Esophagus squamous epithelium (tissue), 5 donors: ENCODE results near the gene GOLGA2. TPM values are rescaled to one million over a fixed set of nuclear protein-coding genes. Genes with fewer than 3 reads are reported as not detected.

Experiments used
- DNase-seq: peaks from one replicate; lab custom pipeline; 2025; lab: John Stamatoyannopoulos, UW
- H3K27ac ChIP-seq, 4 donors: fragments of 200-600 bp; sonication (generic); one replicate each; pipeline ENCODE4 v1.5.1; 2016 to 2019; ENCODE audit warnings: mild to moderate bottlenecking in 1 of 4
- H3K27me3 ChIP-seq, 4 donors: fragments of 200-600 bp; sonication (generic); 1 replicate in 3 of 4; 2 replicates in 1 of 4; pipeline versions ENCODE4 v1.5.1 to v1.6.0; 2017 to 2021; ENCODE audit warnings: antibody characterized with exemption in 1 of 4
- H3K36me3 ChIP-seq, 3 donors: fragments of 200-600 bp; sonication (generic); one replicate each; pipeline ENCODE4 v1.5.1; 2016 to 2019
- H3K4me1 ChIP-seq, 3 donors: fragments of 200-600 bp; sonication (generic); one replicate each; pipeline ENCODE4 v1.5.1; 2017 to 2019
- H3K4me3 ChIP-seq, 4 donors: fragments of 200-600 bp; sonication (generic); 1 replicate in 3 of 4; 2 replicates in 1 of 4; pipeline ENCODE4 v1.5.1; 2016 to 2019; ENCODE audit warnings: mild to moderate bottlenecking in 2 of 4, moderate library complexity in 1 of 4
- H3K9me3 ChIP-seq, 3 donors: fragments of 200-600 bp; sonication (generic); one replicate each; pipeline ENCODE4 v1.5.1; 2016 to 2019
- POLR2A ChIP-seq, 4 donors: fragments of 450-650 bp; IDR thresholded peaks; one replicate each; pipeline ENCODE4 v1.6.1; 2017; ENCODE audit warnings: antibody characterized with exemption in 4 of 4, mild to moderate bottlenecking in 4 of 4, moderate library complexity in 3 of 4
- WGBS, 2 donors: methylation state at CpG; one replicate each; pipeline ENCODE4 v1.1.5; 2018; 5-methylcytosine and 5-hydroxymethylcytosine counted together
- intact Hi-C: fragments of 100-400 bp; cut with DNase I; formaldehyde crosslinking; loops from one replicate; pipeline ENCODE4 v1.15.0; 2022
- total RNA-seq, 4 donors: library from RNA; depleted of rRNA; stranded (reverse); fragments of >200 nt; gene quantifications; one replicate each; pipeline ENCODE4 v1.1.0, GENCODE V29; 2016
- TF ChIP-seq, protein P1 (sequence below), 6 experiments: fragments of 450-650 bp in 4 of 6; fragments of 200-600 bp in 2 of 6; sonication (generic) in 2 of 6; IDR thresholded peaks; one replicate each; pipeline ENCODE4 v1.5.1; 2016 to 2019; ENCODE audit warnings: antibody characterized with exemption in 6 of 6, mild to moderate bottlenecking in 4 of 6, moderate library complexity in 4 of 6
- donor health status: DM: yes; HTN: yes; CAD: no.

The GOLGA2 gene
- total RNA-seq, 4 donors from 2014 or later: 76.1 to 92.0 (median 89.2) TPM

DNA sequence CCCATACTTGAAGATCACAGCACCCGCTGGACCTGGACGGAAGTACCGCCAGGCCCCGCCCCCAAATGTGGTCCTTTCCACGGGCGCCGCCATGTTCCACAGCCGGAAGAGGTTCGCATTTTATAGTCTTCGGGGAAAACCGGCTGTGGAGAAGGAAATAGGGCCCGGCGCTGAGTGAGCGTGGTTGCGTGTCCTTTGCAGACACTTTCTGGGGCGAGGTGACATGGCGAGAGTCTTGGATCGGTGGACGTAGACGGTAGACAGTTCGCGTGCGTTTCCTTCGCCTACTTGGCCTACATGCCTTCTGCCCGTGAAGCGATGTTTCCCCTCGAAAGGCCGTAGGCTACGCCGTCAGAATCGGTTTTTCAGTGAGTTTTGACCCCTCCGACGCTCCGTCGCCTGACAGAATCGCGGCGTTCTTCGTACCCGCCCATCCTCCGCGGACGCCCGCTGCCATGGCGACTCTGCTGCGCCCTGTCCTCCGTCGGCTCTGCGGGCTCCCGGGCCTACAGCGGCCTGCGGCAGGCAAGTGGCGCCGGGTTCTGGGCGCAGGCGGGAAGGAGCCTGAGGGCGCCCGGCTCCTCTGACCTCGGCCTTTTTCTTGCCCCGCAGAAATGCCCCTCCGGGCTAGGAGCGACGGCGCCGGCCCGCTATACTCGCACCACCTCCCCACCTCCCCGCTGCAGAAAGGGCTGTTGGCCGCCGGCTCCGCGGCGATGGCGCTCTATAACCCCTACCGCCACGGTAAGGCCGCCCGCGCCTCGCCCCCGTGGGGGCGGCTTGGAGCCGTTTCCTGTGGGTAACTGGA lies 46.8 kb upstream of the GOLGA2 start, which contains the start of the genes COQ4 and TRUB2:
Gene COQ4 (plus strand): TSS at position 436 of the 808 bp plus-strand sequence. CDS start 20 bp downstream, at position 456.
Gene TRUB2 (minus strand): TSS at position 44 of the 808 bp plus-strand sequence. CDS start 39 bp downstream, at position 5.
- intact Hi-C loops: no loop called here
- Histone ChIP-seq H3K9me3 (no peaks in the 10 kb centered on the region), H3K4me1 (peaks cover 18 to 50% (median 35%) of the 10 kb centered on the region in 3 donors), H3K4me3 (peak within 1 kb of the TSS; percentile 73 to 94 (median 89)), H3K27ac (peak within 1 kb of the TSS; percentile 84 to 97 (median 96)), H3K36me3 (peaks cover 3 to 60% (median 5%) of the 10 kb centered on the region in 3 donors), H3K27me3 (no peaks in the 10 kb centered on the region)
- 0 to 1% methylated on average over 20 to 65 of the region's 83 CpGs for WGBS, 2 donors
- TF ChIP-seq POLR2A (IDR thresholded peaks at IDR 0.05): peak in 1 of 4 donors; percentile 26
- TF ChIP-seq, protein P1, sequence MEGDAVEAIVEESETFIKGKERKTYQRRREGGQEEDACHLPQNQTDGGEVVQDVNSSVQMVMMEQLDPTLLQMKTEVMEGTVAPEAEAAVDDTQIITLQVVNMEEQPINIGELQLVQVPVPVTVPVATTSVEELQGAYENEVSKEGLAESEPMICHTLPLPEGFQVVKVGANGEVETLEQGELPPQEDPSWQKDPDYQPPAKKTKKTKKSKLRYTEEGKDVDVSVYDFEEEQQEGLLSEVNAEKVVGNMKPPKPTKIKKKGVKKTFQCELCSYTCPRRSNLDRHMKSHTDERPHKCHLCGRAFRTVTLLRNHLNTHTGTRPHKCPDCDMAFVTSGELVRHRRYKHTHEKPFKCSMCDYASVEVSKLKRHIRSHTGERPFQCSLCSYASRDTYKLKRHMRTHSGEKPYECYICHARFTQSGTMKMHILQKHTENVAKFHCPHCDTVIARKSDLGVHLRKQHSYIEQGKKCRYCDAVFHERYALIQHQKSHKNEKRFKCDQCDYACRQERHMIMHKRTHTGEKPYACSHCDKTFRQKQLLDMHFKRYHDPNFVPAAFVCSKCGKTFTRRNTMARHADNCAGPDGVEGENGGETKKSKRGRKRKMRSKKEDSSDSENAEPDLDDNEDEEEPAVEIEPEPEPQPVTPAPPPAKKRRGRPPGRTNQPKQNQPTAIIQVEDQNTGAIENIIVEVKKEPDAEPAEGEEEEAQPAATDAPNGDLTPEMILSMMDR (IDR thresholded peaks at IDR 0.05): peak in 1 of 6 experiments; percentile 13
- DNase-seq: peak; percentile 60

DNA sequence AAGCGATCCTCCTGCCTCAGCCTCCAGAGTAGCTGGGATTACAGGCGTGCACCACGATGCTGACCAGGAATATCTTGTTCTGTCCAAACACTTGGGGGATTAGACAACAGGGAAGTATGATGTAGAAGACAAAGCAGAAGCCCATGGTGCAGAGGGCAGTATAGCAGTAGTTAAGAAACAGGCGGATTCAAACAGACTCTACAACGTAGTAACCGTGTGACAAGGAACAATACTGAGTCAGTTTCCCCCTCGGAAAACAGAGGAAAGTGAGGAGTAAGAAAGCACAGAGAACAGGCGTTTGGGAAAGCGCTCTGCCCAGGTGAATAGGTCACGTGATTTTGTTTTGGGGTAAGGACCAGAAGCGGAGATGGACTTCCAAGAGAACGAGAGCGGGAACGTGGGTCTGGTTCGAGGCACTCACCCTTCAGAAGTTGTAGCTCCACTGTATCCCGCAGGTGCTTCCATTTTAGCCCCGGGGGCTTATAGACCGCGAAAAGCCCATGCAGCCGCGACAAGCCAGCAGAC lies 46.1 kb upstream of the GOLGA2 start:
- peak overlapping the region; percentile 84 to 97 (median 96) for H3K27ac ChIP-seq
- no peak for DNase-seq
- H3K4me3 ChIP-seq: peak overlapping the region; percentile 73 to 94 (median 89)
- WGBS, 2 donors: 1 to 3% methylated on average over 14 to 18 of the region's 21 CpGs
- no peaks in the 10 kb centered on the region for H3K27me3 ChIP-seq
- intact Hi-C loops: no loop called here
- TF ChIP-seq, protein P1 (IDR thresholded peaks at IDR 0.05): no peak
- no peak for TF ChIP-seq POLR2A (IDR thresholded peaks at IDR 0.05)
- peaks cover 18 to 56% (median 35%) of the 10 kb centered on the region in 3 donors for H3K4me1 ChIP-seq
- H3K36me3 ChIP-seq: peaks cover 2 to 60% (median 5%) of the 10 kb centered on the region in 3 donors
- no peaks in the 10 kb centered on the region for H3K9me3 ChIP-seq

DNA sequence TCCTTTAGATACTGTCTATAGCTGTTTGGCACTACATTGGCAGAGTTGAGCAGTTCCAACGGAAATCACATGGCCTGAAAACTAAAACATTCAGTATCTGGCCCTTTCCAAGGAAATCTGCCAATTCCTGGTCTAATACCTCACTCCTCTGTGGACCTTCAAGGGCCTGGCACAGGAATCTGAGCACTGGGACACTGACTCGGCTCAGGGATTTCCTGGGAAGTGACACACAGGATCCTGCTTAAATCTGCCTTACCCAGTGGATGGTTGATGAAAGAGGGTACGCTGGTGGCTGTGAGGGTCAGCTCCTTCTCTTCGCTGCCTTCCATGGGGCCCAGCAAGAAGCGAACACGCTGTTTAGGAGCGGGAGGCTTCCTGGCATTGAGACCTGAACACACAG lies 45.5 kb upstream of the GOLGA2 start:
- H3K27ac ChIP-seq: peak overlapping the region in 3 of 4 donors; percentile 84 to 97 (median 95)
- peaks cover 18 to 54% (median 35%) of the 10 kb centered on the region in 3 donors for H3K4me1 ChIP-seq
- H3K27me3 ChIP-seq: no peaks in the 10 kb centered on the region
- H3K36me3 ChIP-seq: peaks cover 0 to 60% (median 5%) of the 10 kb centered on the region in 3 donors
- 83 to 85% methylated on average over 6 to 7 of the region's 7 CpGs for WGBS, 2 donors
- peak overlapping the region; percentile 73 to 94 (median 89) for H3K4me3 ChIP-seq
- intact Hi-C loops: no loop called here
- no peak for DNase-seq
- H3K9me3 ChIP-seq: no peaks in the 10 kb centered on the region
- TF ChIP-seq POLR2A (IDR thresholded peaks at IDR 0.05): no peak
- TF ChIP-seq, protein P1 (IDR thresholded peaks at IDR 0.05): no peak

DNA sequence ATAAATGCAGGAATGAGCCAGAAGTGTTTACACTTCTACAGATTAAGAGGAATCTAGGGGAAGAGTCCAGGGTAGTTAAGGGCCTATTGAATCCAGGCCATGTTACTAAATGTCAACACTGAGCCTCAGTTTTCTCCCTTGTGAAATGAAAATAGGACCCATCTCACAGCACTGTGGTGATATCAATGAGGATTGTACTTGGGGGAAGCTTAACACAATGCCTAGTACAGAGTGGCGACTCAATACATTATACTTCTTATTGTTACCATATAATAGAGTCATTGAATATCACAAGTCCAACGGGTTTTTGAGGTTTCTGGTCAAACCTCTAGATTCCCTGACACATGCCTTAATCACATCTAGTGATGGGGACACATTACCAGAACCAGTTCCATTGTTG lies 41.8 kb upstream of the GOLGA2 start:
- Histone ChIP-seq H3K4me1 (peaks cover 8 to 19% (median 9%) of the 10 kb centered on the region in 3 donors), H3K36me3 (peaks cover 0 to 82% (median 11%) of the 10 kb centered on the region in 3 donors), H3K9me3 (no peaks in the 10 kb centered on the region), H3K27me3 (no peaks in the 10 kb centered on the region), H3K4me3 (no peak overlapping the region), H3K27ac (peak overlapping the region; percentile 39 to 68 (median 64))
- TF ChIP-seq, protein P1 (IDR thresholded peaks at IDR 0.05): no peak
- TF ChIP-seq POLR2A (IDR thresholded peaks at IDR 0.05): no peak
- 61 to 74% methylated on average over 2 of the region's 2 CpGs for WGBS, 2 donors
- intact Hi-C loops: no loop called here
- DNase-seq: no peak
